ENCODE measurements around the gene LIPN.
"Not testable (repeated sequence)": the region's sequence is repeated elsewhere in the genome, so short reads cannot be mapped to it uniquely, and the experiment has no call there.

Gene LIPN, protein sequence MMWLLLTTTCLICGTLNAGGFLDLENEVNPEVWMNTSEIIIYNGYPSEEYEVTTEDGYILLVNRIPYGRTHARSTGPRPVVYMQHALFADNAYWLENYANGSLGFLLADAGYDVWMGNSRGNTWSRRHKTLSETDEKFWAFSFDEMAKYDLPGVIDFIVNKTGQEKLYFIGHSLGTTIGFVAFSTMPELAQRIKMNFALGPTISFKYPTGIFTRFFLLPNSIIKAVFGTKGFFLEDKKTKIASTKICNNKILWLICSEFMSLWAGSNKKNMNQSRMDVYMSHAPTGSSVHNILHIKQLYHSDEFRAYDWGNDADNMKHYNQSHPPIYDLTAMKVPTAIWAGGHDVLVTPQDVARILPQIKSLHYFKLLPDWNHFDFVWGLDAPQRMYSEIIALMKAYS

DNA sequence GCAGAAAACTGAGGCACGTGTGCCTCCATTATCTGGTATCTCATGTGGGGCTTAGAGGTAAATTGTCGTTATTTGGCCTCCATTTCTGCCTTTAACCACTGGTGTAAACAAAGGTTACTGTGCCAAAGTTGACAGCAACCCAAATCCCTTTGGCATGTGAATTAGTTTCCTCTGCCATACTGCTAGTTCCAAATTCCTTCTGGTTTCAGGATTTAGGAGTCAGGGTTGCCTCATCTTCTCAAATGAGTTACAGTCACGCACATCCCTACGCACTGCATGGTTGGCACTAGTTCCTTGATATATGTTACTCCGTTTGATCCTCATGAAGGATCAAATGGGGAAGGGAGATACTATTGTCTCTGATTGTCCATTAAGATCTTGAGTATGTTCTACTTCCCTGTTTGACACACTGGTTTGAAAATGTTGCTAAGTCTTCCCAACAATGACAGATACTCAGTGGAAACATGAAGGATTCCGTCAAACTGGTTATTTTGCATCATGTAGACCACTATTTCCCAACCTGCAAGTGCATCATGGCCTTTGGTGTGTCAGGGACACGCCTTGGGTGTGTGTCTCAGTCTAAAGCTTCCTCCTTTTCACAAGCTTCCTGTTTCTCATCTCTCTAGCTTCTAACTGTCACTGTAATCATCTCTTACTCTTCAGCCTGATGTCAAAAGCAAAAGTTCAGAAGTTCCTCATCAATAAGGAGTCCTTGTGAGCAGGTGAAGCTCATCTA is at the start of gene LIPN:
Gene LIPN (plus strand): TSS at position 655 of the 736 bp plus-strand sequence. CDS start 1,386 bp downstream, outside the sequence.
- peak; percentile 36 for FAIRE-seq
- no peak for DNase-seq (ENCODE audit: insufficient read length, low spot score)

DNA sequence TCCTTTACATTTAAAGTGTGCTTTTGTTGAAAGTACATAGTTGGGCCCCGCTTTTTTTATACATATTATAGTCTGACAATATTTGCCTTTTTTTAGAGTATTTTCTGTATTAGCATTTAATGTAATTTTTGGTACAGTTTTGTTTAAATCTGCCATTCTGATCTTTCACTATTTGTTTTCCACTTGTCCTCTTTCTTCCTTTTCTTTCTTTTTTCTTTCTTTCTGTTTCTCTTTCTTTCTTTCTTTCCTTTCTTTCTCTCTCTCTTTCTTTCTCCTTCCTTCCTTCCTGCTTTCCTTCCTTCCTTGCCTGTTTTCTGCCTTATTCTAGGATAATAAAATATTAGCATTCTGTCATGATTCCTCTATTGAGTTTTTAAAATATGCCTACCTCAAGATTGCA is 44.3 kb upstream of the LIPN start:
- DNase-seq (ENCODE audit: insufficient read length, low spot score) (no peak), FAIRE-seq (no peak)
- TF ChIP-seq POLR2A (IDR thresholded peaks at IDR 0.05; ENCODE audit: low read depth, low read length), result no peak

More for the DNA sequence above, at the start of gene LIPN:
- no peak for TF ChIP-seq POLR2A (IDR thresholded peaks at IDR 0.05; ENCODE audit: low read depth, low read length)

DNA sequence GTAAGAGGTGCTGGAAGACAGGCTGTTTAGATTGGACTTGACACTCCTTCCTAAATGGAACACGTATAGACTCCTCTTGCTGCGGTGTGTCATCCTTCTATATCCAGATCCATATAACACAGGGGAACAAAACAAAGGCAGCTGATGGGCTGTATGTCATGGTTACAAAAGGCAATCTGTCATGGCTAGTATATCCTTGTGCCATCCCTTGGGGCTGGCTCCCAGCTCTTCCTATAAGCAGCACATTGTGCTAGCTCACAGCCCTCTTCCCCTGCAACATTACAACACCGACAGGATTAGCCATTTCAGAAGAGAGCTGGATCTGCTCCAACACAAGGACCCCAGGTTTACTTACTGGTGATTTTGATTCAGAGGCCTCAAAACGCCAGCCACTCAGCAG is 38.4 kb upstream of the LIPN start:
- no peak for TF ChIP-seq POLR2A (IDR thresholded peaks at IDR 0.05; ENCODE audit: low read depth, low read length)
- FAIRE-seq (peak; percentile 43), DNase-seq (ENCODE audit: insufficient read length, low spot score) (no peak)

DNA sequence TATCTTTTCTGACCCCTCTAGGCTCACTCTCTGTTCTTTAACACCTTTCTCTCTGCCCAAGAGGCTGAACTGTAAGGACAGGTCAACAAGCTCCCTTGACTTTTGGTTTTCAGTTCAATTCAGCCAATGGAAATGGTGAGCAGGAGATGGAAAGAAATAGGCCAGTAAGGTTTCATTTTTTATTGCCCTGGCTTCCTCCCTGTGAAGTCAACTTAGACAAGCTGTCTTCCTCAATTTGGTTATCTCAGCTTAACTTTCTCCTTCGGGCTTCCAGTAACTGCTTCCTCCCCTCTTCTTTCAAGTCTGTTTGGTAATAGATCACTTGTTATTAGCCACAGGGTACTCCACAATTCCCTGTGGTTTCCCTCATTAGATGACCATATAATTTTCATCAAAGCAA is 34.0 kb upstream of the LIPN start:
- FAIRE-seq, result no peak
- no peak for DNase-seq (ENCODE audit: insufficient read length, low spot score)
- no peak for TF ChIP-seq POLR2A (IDR thresholded peaks at IDR 0.05; ENCODE audit: low read depth, low read length)

DNA sequence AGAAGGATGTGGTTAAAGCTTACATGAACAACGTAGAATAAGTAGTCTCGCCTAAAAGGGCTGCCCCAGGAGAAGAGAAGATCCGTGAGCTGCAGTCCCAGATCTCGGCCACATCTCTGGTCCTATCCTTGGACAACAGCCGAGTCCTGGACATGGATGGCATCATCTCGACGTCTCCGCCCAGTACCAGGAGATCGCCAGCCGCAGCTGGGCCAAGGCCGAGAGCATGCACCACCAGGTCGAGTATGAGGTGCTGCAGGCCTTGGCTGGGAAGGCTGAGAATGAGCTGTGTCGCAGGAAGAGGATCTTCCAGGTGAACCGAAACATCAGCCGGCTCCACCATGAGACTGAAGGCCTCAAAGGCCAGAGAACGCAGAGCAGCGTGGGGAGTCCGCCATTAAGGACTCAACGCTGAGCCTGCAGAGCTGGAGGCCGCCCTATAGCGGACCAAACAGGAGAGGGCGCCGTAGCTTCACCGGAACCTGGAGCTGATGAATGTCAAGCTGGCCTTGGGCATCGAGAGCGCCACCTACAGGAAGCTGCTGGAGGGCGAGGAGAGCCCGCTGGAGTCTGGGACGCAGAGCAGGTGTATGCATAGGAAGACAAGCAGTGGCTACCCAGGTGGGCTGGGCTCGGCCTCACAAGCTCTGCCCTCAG is 31.6 kb upstream of the LIPN start:
- no peak for TF ChIP-seq POLR2A (IDR thresholded peaks at IDR 0.05; ENCODE audit: low read depth, low read length)
- DNase-seq (ENCODE audit: insufficient read length, low spot score) (peak; percentile 55), FAIRE-seq (peak; percentile 79)

DNA sequence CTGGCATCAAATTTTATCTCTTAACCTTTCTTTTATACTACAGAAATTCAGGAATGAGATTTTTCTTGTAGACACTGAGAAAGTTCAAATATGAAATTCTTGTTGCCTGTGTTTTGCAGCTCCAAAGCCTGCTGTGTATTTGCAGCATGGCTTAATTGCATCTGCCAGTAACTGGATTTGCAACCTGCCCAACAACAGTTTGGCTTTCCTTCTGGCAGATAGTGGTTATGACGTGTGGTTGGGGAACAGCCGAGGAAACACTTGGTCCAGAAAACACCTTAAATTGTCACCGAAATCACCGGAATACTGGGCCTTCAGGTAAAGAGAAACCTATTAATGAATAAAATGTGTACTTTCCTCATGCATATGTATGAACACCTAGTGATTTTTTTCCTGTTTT is 29.0 kb upstream of the LIPN start:
- no peak for TF ChIP-seq POLR2A (IDR thresholded peaks at IDR 0.05; ENCODE audit: low read depth, low read length)
- FAIRE-seq, result no peak
- no peak for DNase-seq (ENCODE audit: insufficient read length, low spot score)

DNA sequence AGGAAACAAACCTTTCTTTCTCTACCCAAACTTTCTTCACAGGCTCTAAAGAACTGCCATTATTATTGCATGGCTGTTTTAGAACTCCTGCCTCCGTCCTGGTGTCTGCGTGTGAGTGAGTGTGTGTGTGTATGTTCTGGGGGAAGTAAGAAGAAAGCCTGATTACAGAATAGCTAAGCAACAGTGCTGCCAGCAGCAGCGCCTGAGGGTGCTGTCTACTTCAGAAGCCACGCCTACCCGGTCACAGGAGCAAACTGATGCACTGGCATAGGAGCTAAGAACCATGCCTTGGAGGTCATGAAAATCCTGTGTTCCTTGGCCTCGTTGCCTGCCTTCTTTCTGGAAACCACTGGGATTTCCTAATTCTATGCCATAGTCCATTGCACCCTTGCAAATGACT is 28.5 kb upstream of the LIPN start:
- DNase-seq (ENCODE audit: insufficient read length, low spot score), result no peak
- FAIRE-seq, result peak; percentile 68
- no peak for TF ChIP-seq POLR2A (IDR thresholded peaks at IDR 0.05; ENCODE audit: low read depth, low read length)

DNA sequence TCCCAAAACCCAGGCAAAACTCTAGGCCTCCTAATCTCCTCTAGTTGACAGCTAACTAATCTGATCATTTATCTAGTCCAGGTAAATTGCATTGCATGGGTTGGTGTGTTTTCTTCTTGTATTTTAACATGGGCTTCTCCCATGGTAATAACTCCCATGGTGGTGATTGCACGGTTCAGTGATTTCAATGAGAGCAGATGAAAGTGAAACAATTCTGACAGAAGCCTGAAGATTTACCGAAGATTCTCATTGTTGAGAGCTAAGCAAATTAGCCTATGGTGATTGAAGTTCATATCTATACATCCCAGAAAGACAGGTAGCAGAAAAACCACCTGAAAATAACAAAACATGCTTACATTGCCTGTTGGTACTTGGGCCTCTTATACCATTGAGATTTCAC is 26.6 kb upstream of the LIPN start:
- DNase-seq (ENCODE audit: insufficient read length, low spot score) (no peak), FAIRE-seq (peak; percentile 84)
- TF ChIP-seq POLR2A (IDR thresholded peaks at IDR 0.05; ENCODE audit: low read depth, low read length), result no peak

DNA sequence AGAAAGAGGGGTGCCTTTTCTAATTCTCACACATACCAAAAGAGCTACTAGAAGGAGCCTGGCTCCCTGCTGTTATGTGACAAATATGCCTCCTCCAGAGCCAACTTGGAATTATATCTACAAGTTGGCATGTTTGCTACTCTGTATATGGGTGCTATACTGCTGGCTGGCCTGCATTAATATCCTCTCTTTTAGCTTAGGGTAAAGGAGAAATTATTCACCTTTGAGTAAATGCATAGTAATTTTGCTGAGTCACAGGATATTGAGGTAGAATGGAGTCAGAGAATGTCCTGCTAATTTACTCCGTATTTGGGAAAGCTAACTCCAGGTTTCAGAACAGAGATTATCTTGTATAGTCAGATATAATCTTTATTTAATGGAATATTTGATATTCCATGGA is 24.2 kb upstream of the LIPN start:
- DNase-seq (ENCODE audit: insufficient read length, low spot score) (no peak), FAIRE-seq (peak; percentile 95)
- no peak for TF ChIP-seq POLR2A (IDR thresholded peaks at IDR 0.05; ENCODE audit: low read depth, low read length)

DNA sequence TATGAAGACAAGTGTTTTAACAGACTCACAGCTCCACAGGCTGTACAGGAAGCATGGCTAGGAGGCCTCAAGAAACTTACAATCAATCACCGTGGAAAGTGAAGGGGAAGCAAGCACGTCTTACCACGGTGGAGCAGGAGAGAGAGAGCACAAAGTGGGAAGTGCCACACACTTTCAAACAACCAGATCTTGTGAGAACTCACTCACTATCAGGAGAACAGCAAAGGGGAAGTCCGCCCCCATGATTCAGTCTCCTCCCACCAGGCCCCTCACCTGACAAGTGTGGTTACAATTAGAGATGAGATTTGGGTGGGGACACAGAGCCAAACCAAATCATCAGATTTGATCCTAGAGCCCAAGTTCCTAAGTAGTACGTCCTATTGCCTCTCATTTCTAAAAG is 17.9 kb upstream of the LIPN start:
- not testable (repeated sequence) for DNase-seq (ENCODE audit: insufficient read length, low spot score); FAIRE-seq

DNA sequence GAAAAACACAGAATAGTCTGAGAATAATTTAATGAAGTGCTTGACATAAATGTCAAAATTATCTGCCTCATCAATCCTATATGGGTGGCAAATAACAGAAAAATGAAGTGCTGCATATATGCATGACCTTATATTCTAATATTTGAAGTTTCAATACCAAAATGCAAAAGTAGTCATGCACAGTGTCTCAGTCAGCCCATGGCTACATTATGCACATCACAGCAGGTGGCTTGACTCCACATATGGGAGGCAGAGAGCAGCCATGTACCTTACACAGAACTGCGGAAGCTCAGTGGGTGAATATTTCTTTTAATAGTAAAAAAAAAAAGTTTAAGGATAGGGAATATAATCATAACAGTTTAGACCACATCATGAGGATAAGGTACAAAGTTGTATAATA is 17.4 kb upstream of the LIPN start:
- TF ChIP-seq POLR2A (IDR thresholded peaks at IDR 0.05; ENCODE audit: low read depth, low read length), result no peak
- no peak for FAIRE-seq
- DNase-seq (ENCODE audit: insufficient read length, low spot score), result no peak

DNA sequence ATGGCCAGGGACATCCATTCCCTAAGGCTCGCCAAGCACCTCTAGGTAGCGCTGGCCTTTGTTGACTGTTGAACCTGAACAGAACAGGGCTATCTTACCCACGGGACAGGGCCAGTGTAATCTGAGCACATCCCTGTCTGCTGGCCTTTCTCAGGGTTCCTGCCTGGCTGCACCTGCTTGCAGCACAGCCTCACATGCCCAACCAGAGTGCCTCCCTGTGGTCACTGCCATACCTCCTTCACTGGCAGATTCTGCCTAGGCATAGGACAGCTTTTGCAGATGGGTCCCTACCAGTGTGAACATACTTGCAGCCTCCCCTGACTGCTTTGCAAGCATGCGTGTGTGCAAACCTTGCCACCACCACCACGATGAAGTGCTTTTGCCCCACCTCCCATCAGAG is 15.8 kb upstream of the LIPN start:
- FAIRE-seq, result no peak
- no peak for DNase-seq (ENCODE audit: insufficient read length, low spot score)
- TF ChIP-seq POLR2A (IDR thresholded peaks at IDR 0.05; ENCODE audit: low read depth, low read length), result no peak

DNA sequence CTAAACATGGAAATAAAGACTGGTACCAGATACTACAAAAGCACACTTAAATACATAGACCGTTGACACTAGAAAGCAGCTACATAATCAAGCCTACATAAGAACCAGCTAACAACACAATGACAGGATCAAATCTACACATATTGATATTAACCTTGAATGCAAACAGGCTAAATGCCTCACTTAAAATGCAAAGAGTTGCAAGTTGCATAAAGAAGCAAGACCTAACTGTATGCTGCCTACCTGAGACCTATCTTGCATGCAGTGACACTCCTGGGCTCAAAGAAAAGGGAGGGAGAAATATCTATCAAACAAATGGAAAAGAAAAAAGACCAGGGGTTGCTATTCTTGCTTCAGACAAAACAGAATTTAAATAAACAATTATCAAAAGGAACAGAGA is 14.2 kb upstream of the LIPN start:
- DNase-seq (ENCODE audit: insufficient read length, low spot score), result no peak
- FAIRE-seq, result no peak
- TF ChIP-seq POLR2A (IDR thresholded peaks at IDR 0.05; ENCODE audit: low read depth, low read length), result no peak

DNA sequence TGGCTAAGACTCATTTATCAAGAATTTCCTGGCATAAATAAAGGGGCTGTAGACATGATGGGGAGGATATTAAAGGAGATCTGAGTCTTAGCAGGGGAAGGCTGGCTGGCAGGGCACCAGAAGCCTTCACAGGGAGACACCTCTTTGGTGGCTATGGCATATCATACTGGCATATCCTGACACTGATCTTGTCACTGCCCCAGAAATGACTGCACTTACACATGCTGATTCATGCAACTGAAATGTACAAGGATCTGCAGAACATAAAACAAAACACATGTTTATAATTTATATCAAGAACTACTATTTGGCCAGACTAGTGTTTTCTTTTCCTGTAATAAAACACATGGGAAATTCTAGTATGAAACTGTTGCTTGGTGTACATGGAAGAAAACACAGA is 5.5 kb upstream of the LIPN start:
- peak; percentile 5 for DNase-seq (ENCODE audit: insufficient read length, low spot score)
- FAIRE-seq, result peak; percentile 68
- TF ChIP-seq POLR2A (IDR thresholded peaks at IDR 0.05; ENCODE audit: low read depth, low read length), result no peak

Measured in H54 (cell line).